HEK293T (cell line): Measurements from ENCODE around the gene CGNL1.

Experiments used
- BHLHE40 ChIP-seq: fragments of 450-650 bp; IDR thresholded peaks from 2 replicates; pipeline ENCODE4 v1.6.1; 2016; ENCODE audit warnings: mild to moderate bottlenecking, moderate library complexity, borderline replicate concordance
- ELF4 ChIP-seq: fragments of 450-650 bp; IDR thresholded peaks from 2 replicates; pipeline ENCODE4 v1.6.1; 2017; ENCODE audit warnings: antibody characterized with exemption
- FOXM1 ChIP-seq: fragments of 450-650 bp; IDR thresholded peaks from 2 replicates; pipeline ENCODE4 v1.6.1; 2017; ENCODE audit warnings: mild to moderate bottlenecking, borderline replicate concordance
- NFRKB ChIP-seq: fragments of 450-650 bp; IDR thresholded peaks from 2 replicates; pipeline ENCODE4 v1.6.1; 2016; ENCODE audit warnings: mild to moderate bottlenecking, moderate library complexity
- SP1 ChIP-seq: fragments of 450-650 bp; IDR thresholded peaks from 2 replicates; pipeline ENCODE4 v1.6.1; 2017
- TARDBP ChIP-seq: fragments of 450-650 bp; IDR thresholded peaks from 2 replicates; pipeline ENCODE4 v1.6.1; 2016
- ZNF384 ChIP-seq: fragments of 450-650 bp; IDR thresholded peaks from 2 replicates; pipeline ENCODE4 v1.6.1; 2016

GRCh38 chr15:57517030-57517671 lies 140.8 kb downstream of the CGNL1 start:
- TF ChIP-seq SP1, result no peak
- TF ChIP-seq ELF4, result no peak
- no peak for TF ChIP-seq NFRKB
- TF ChIP-seq TARDBP, result no peak
- no peak for TF ChIP-seq FOXM1
- no peak for TF ChIP-seq ZNF384
- no peak for TF ChIP-seq BHLHE40
